TTC549 (cell line): ENCODE measurements around the gene GRAMD4.
"Not testable (repeated sequence)": the region's sequence is repeated elsewhere in the genome, so short reads cannot be mapped to it uniquely, and the experiment has no call there.

ENCODE experiments used
- FAIRE-seq: peaks from 2 replicates; lab custom pipeline; 2012; peaks lifted over from hg19 to GRCh38; lab: Jason Lieb, UNC

GRAMD4 gene

DNA sequence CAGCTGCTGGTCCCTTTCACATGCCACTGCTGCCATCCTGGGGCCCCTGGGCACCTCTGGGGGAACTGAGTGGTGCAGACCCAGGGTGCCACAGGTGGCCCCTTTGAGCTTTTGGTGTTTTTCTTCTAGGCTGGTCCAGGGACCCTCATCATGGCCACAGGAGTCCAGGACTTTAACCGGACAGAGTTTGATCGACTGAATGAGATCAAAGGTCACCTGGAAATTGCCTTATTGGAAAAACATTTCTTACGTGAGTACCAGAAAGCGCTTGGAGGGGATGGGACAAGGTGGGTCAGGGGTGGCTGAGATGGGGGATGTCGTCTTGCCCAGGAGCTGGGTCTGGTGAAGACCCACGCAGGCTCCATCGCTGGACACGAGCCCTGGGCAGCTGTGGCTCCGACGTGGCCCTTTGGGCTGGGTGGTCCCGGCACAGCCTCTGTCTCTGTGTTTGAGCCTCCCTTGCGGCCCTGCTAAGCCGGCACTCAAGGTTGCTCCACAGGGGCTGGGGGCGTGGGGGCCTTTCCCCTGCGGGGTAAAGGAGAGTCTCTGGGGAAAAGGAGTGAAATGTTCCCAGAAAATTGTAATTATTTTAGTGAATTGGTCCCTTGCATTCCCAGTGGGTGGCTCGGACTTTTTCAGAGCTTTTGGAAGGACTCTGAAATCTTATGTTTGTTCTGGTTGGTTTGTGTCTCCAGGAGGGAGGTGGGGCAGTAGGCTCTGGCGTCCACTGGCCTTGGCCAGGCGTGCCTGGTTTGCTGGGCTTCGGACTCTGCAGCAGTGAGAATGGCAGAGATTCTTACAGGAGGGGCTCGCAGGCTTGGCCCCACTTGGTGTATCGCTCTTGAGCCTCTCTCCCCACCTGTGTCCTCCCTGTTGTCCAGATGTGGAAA is 17.8 kb downstream of the GRAMD4 start:
- no peak for FAIRE-seq

DNA sequence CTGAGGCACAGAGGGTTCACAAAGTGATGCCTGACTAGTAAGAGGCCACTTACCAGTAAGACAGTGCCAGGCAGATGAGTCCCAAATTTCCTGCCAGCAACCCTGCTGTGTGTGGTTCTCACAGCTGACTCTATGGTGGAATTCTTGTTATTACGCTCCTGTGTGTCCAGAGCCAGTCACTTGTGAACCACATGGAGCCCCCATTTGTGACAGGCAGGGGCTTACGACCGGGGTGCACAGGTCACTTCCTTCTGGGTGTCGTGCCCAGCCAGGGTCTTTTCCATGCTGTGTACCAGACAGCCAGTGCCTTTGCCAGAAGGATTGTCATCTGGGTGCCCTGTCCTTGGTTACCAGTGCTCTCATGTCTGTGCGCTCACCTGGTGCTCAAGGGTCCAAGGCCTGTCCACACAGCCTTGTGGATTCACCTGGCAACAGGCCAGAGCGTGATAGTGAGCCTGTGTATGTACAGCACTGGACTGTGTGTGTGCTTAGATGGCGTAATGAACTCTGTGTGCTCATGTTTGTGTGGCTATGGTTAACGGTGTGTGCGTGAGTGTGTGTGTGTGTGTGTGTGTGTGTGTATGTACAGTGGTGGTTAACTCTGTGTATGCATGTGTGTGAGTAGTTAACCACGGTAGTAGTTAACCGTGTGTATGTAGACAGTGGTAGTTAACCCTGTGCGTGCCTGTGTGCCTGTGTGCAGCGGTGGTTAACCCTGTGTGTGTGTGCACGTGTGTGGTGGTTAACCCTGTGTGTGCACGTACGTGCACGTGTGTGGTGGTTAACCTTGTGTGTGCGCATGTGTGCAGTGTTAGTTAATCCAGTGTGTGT is 18.6 kb downstream of the GRAMD4 start:
- FAIRE-seq = no peak

DNA sequence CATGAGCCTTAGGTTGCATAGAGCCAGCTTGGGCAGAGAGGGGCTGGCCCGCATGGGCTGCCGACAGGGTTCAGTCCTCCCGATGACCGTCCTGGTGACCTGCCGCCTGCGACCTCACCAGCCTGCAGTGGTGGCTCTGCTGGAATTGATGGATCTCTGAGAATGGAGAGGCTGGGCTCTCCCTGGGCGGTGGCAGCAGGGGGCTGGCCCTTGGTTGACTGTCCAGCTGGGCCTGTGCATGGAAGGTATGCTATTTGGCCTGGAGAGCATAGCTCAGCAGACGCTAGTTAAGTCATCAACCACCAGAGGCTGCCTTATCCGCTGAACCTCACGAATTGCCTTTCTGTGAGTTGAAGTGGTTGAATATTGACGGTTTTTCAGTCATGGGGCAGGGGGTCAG is 19.7 kb downstream of the GRAMD4 start:
- no peak for FAIRE-seq

DNA sequence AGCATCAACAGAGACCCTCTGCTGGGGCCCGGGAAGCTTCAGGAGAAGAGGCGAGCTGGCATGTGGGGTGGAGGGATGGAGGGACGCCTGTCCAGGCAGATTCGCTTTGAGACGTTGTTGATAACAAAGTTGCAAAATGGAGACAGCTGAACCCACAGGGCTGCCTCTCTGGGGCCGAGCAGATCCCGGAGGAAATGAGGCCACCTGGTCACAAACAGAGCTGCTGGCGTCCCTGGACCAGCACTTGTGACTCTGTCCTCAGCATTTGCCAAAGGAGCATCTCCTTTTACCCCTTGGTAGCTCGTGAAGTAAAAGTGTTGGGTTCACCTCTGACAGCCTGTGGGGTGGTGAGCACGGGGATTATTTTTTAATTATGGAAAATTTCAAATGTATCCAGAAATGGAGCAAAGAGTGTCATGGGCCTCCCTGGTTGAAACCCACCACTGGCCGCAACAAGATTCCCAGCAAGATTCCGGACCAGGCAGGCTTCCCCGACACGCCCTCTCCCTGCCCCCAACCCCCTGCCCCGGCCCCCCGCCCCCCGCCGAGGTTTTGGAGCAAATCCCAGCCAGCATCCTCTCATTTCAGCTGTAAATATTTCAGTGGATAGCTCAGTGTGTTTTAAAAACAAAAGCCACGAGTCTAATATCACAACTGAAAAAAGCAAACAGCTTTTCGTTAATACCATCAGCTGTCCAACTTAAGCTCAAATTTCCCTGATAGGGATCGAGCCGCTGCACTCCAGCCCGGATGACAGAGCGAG is 20.3 kb downstream of the GRAMD4 start:
- no peak for FAIRE-seq

DNA sequence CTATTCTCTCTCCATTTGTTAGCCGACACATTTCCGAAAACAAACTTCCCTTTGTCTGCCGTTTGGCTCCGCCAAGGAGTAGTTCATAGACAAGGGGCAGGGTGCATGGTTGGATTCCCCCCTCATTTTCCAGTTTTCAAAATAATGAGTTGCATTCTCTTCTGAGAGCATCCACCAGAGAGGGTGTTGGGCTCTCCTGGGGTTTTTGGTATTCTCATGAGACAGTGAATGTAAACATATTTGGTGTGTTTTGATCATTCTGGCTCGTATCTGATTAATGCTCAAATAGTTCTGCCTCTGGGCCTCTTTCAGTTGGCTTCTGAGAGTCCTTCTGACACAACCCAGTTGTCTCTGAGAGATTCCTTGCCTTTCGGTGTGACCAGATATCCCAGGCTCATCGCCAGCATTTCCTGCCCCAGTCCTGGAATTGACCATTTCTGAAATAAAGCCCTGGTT is 21.7 kb downstream of the GRAMD4 start:
- no peak for FAIRE-seq

DNA sequence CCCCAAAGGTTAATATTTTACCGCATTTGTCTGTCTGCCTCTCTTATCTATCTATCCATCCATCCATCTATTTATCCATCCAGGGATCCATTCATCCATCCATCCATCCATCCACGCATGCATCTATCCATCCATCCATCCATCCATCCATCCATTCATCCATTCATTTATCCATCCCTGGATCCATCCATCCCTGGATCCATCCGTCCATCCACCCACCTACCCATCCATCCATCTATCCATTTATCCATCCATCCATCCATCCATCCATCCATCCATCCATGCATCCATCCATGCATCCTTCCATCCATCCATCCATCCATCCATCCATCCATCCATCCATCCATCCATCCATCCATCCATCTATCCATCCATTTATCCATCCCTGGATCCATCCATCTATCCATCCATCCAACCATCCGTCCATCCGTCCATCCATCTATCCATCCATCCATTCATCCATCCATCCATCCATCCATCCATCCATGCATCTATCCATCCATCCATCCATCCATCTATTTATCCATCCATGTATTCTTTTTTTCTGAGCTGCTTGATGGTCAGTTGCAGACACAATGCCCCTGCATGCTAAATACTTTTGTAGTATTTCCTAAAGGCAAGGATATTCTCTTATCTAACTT is 22.8 kb downstream of the GRAMD4 start:
- not testable (repeated sequence) for FAIRE-seq

DNA sequence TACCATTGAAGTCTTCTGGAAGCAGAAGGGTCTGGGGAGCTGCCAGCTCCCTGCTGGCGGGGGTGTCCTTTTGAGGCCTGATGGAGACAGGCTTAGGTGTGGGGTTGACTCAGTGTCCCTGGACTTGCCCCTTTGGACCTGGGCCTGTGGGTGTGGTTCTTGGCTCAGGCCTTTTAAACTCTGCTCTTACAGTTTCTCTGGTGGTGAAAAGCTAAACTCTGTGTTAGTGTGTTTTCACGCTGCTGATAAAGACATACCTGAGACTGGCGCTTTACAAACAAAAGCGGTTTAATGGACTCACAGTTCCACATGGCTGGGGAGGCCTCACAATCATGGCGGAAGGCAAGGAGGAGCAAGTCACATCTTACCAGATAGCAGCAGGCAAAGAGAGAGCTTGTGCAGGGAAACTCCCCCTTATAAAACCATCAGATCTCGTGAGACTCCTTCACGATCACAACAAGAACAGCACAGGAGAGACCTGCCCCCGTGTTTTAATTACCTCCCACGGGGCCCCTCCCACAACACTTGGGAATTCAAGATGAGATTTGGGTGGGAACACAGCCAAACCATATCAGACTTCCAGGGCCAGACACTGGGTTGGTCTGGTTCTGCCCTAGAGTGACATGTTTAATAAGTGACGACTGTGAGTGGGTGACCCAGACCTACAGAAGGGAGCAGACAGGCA is 26.5 kb downstream of the GRAMD4 start:
- no peak for FAIRE-seq

DNA sequence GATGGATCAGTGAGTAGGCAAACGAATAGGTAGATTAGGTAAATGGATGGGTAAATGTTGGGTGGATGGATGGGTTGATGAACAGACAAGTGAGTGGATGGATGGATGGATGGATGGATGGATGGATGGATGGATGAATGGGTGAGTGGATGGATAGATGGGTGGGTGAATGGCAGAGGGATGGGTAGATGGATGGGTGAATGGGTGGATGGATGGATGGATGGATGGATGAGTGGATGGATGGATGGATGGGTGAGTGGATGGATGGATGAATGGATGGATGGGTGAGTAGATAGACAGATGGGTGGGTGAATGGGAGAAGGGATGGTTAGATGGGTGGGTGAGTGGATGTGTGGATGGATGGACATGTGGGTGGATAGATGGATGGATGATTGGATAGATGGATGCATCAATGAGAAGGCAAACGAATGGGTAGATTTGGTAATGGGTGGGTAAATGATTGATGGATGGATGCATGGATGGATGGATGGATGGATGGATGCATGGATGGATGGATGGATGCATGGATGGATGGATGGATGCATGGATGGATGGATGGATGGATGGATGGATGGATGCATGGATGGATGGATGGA is 28.1 kb downstream of the GRAMD4 start:
- FAIRE-seq = not testable (repeated sequence)

DNA sequence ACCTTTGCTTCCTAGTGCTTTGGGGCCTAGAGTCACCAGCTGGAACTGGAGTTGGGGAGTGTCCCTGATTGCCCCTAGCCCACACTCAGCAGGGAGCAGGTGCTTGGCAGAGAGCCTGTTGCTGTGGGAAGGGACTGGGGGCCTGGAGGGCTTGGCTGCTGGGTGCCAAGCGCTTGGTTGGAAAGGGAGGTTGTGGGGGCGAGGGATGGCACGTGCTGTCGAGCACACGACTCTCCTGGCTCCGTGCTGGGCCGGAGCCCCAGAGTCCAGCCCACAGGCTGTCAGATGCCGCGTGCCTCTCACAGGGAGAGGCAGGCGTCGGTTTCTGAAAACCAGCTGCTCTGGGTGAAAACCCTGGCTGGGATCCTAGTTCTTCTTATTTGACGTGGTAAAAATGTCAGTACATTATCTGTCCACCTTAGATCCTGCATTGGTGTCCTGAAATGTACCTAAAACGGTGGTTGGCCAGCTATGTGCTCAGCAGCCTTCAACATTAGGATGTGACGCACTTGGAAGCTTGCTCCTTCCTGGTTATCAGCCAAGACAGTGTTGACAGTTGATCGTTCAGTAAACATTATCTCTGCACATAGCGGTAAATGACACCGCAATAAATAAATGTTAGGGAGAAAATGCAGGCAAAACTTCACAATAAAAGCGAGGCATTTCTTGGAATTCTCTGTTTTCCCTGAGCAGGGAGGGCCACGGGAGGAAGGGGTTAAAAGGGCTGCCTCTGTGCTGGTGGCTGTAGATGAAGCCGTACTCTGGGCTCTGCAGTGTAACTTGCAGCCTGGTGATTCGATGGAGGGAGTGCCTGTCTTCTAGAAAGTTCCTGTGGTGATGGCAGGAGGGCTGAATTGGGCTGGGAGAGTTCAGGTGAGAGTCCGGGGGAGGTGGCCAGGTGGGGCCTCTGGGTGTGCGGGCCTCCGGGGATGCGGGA is 29.2 kb downstream of the GRAMD4 start:
- FAIRE-seq = no peak

DNA sequence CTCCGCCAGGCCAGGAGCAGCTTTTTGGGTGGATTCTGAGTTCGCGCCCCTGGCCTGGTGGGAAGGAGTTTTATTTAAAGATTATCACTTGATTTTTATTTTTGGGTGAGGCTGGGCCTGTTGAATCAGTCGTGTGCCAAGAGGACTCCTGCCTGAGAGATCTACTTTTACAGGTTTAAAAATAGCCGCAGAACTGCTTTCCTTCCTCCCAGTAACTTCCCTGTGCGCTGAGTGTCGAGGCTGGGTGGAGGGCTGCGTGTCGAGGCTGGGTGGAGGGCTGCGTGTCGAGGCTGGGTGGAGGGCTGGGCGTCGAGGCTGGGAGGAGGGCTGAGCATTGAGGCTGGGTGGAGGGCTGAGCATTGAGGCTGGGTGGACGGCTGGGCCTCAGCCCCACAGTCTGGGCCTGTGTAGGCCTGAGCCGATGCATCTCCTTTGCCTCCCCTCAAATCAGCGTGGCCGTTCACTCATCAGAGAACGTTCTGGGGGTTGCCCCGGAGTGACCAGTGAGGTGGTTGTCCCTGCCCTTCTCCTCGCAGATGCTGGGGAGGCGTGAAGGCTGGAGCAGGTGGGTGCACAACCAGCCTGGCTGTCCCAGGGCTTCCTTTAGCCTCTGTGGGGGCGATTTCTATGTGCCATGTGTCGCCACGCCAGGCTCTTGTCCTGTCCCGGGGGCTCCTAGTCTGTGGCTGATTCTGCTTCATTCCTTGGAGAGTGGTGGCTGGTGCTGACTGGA is 30.1 kb downstream of the GRAMD4 start:
- no peak for FAIRE-seq

DNA sequence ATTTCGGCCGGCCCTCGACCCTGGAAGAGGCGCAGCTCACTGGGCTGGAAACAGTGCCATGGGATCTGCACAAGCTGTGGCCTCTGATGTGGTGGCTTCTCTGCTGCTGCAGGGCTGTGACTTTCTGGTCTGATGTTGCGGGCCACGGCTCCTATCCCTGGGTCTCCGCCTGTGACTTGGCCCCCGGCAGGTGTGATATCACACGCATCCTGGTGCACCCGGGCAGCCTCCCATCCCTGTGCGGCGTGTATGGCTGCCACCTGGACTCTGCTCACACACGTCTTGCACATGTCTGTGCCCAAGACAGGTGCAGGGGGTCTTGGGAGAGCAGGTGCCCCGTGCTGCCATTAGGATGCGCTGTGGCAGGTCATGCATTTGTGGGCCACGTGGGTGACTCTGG is 31.1 kb downstream of the GRAMD4 start:
- no peak for FAIRE-seq

DNA sequence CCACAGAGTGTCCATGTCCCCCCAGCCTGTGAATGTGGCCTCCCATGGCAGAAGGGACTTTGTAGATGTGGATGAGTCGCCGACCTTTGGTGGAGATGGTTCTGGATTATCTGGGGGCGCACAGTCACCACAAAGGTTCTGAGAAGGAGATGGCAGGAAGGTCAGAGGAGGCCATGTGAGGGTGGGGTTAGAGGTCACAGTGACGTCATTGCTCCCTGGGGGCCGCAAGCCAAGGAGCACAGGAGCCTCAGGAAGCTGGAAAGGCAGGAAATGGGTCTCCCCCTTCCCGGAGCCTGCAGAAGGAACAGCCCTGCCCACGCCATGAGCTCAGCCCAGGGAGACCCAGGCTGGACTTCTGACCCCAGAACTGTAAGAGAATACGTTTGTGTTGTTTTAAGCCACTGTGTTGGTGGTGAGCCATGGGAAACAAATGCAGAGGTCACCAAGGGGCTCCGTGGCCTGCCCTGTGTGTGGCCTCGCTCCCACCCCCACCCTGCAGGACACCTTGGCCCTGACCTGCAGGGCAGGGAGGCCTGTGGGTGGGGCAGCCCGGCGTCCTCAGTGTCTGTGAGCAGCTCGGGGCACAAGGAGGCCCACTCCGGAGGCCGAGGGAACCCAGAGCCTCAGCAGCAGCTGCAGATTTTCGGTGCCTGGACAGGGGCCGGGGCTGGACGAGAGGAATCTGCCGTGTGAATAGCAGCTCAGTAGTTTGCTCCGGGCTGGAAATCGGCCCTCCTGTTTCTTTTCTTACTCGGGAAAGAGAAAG is 32.1 kb downstream of the GRAMD4 start:
- FAIRE-seq = no peak

DNA sequence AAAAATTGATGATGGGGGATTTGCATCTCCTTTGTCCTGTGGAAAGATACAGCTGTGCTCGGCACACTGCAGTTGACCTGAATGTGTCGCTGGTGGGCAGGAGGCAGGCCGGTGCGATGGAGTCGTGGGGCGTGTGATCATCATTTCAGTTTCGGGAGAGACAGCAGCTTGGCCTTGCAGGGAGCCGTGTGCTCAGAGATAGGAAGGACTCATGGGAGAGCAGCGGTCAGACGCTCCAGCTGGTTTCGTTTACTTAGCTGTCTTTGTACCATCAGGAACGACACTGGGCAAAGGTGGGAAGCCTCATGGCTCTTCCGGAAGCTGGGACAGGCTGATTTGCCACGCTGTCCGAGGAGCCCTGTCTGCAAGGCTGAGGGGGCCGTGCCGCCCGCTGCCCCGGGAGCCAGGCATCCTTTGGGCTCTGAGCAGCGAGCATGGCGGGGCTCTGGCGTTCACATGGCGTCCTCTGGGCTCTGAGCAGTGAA is 32.7 kb downstream of the GRAMD4 start:
- FAIRE-seq = no peak

DNA sequence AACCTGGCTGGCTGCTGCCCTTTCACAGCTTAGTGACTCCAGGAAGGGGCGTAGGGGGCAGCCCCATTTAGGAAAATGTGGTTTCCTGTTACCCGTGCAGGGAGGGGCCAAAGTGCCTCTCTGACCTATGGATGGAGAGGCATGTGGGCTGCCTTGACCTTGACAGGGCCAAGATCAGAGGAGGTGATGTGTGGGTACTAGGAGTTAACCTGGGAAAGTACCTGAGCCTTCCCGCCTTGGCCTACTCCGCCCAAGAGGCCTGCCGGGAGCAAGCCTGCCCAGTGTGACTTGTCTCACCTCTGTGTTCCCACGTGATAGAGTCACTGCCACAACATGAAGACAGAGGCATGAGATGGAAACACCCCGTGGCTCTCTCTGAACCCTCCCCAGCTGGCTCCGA is 33.4 kb downstream of the GRAMD4 start:
- no peak for FAIRE-seq

DNA sequence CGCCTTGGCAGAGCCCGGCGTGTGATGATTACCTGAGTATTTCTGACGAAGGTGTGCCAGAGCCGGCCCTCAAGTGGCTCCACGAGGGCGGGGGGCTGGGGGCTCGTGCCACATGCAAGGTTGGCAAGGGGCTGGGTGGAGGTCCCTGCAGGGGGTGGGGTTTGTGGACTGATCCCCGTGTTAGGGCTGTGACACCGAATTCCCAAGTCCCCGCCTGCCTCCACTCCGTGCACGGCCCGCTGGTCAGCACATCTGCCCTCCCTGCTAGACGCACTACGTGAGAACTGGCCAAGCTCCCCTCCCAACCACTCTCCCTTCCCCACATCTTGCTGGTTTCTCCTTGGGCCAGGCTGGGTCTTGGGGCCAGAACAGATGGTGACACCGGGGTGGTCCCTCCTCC is 34.2 kb downstream of the GRAMD4 start:
- FAIRE-seq = no peak

DNA sequence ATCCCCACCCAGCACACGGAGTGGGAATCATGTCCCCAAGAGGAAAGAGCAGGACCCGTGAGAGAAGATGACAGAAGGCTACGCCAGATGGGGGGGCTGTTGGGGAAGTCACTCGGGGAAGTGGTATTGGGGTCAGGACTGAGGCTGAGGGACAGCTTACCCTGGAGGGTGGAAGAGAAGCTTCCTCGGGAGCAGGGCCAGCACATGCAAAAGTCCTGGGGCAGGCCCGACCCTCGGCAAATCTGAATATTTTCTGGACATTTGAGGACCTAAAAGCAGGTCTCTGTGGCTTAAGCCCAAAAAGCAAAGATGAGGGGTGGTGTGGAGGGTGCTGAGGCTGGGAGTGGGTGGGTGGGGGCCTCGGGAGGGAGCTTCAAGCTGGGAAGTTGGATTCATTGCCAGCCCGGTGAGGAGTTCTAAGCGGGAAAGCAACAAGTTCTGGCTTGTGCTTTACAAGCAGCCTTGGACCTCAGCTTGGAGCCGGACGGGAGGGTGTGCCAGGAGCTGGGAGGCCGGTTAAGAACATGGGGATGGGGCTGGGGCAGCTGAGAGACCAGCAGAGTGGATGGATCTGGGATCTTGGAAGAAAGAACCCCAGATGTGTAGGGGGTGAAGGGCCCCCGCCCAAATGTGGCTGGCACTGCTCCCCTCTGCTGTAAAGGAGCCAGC is 34.9 kb downstream of the GRAMD4 start:
- no peak for FAIRE-seq

DNA sequence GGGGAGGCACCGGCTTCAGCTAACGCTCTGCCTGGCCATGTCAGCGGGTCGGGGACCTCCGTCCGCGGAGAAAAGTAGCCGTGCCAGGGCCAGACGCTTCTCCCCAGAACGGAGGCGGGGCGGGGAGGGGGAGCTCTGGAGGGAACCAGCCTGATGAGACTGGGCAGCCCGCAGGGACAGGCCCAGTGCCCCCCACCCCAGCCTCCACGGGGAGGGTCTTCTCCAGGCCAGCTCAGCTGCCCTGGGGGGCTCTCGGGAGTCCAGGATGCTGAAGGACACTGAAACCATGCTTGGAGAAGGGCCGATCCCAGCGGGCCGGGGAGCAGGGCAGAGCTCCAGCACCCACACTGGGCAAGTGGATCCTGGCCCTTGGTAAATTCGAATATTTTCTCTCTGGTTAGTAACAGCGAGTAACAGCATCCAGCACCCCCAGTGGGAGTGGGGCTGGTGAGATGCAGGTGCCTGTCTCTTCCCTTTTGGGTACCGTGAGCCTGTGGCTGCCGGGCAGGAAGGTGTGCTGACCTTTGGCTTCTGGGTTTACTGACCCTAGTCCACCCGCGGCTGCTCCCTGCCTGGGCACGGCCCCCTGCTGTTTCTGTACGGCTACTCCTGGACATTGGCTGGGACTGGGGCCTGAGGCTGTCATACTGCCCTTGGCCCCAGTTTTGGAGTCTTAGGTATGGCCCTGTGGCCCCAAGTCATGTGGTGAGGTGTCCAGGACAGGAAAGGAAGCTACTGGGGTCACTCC is 35.8 kb downstream of the GRAMD4 start:
- FAIRE-seq = no peak
